Kidney tubule cell (primary cell): ENCODE data around the gene NUDT5.
A peak's percentile ranks its signal among the peaks of the same experiment; 100 is the strongest.
"Not testable (repeated sequence)": the region's sequence is repeated elsewhere in the genome, so short reads cannot be mapped to it uniquely, and the experiment has no call there.

Experiments
- DNase-seq: peaks from one replicate; pipeline ENCODE4 v3.0.0-alpha.2; 2018; ENCODE audit warnings: low spot score

Gene NUDT5

DNA sequence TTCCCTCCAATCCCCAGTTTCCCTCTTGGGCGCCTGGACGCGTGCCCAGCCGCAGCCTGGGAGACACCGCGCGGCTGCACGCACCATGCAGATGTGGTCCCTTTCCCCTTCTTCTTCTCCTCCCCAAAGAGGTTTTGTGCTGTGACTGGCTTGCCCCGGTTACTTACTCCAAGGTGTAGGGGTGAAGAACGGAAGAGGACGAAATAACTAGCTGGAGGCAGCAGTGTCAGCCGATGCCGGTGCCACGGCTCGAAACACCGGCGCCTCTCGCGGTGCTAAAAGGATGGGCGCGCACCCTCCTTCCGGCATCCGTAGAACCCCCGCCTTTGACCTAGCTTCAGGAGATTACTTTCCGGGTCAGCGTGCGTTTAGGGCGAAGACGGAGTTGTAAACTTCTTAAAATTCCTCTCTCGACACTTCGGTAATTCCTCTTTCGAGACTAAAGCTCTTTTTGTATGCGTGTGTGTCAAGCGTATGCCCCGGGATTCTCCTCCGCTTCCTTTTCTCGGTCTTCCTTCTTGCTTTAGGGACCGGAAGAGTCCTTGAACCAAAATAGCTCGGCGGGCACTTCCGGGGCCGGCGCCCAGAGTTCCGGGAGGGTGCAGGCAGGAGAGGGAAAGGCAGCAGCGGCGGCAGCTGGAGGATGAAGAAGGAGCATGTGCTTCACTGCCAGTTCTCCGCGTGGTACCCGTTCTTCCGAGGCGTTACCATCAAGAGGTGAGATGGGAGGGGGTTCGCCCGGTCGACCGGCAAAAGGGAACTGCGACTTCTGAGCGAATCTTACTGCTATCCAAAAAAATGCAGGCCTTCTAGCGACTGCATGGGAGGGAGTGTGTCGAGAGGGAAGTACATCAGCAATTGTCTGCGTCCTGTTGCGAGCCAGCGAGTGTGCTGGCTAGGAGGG lies at the start of gene NUDT5, which contains the start of gene CDC123:
TSS of gene NUDT5 (minus strand) at position 289 of the 904 bp plus-strand sequence. CDS start 9,600 bp downstream, outside the sequence.
TSS of gene CDC123 (plus strand) at position 586 of the 904 bp plus-strand sequence. CDS start at position 644, 58 bp downstream.
- peak; percentile 91 for DNase-seq

DNA sequence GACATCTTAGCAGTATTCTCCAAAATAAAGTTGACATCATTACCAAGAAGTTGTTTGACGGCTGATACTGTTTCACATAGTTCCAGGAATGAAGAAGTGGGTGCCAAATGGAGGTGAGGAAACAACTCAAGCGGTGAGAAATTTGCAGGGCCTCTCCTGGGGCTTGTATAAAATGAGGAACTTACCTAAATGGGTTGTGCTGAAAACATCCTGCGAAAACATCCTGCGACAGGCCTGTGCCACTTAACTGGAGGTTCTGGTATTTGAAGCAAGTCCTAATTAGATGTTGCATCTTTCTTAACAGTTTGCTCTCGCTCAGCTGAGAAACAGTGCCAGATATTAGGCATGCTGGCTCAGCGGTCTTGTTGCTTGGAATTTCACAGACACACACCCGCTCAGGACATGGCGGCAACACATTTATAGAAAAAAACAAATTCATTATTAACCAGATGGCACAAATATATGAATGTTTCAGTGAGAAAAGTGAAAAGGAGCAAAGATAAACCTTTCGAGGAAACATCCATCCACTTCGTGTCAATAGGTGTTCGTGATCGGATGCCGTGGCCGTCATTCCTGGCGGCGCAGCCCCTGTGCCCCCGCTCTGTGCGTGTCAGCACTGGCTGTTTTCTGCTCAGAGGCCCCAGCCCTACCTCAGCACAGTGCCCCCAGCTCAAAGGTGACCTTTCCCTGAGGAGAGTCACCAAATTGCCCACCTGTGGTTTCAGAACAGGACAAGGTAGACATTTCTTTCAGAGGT lies 48.4 kb upstream of the NUDT5 start:
- DNase-seq, result no peak

GRCh38 chr10:12241810-12242529 lies 46.3 kb upstream of the NUDT5 start:
- no peak for DNase-seq

GRCh38 chr10:12238821-12239220 lies 43.1 kb upstream of the NUDT5 start:
- DNase-seq, result no peak

- DNase-seq, result peak; percentile 31
These were observed 41.9 kb upstream of the NUDT5 start for GRCh38 chr10:12237265-12238220.

DNA sequence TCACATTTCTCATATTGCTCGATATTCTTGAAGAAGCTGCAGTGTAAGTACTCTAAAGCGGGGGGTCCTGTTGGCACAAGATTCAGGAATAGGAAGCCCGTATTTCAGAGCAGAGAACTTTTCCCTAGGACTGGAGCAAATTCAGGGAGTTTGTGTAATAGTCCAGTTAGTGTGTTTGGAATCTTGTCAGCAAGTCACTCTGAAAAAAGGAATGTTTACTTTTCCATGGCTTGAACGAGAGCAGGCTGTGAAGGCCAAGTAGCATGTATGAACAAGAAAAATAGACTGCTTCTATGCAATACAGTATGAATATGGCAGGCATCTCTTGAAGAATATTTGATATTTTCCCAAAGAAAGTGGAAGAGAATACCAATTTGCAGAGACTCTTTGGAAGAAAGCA lies 40.1 kb upstream of the NUDT5 start:
- no peak for DNase-seq

- no peak for DNase-seq
These were observed 39.5 kb upstream of the NUDT5 start for GRCh38 chr10:12235116-12235694.

DNA sequence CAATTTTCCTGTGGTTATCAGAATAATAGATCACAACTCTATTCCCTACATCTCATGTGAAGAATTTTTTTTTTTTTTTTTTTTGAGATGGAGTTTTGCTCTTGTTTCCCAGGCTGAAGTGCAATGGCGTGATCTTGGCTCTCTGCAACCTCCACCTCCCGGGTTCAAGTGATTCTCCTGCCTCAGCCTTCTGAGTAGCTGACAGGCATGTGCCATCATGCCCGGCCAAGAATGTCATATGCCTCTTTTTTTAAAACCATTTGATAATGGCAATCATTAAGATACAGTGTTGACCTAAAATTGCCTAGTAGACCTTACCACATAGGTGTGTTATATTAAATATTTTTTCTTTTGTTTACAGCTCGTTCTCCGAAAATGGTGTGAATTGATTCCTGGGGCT lies 39.0 kb upstream of the NUDT5 start:
- not testable (repeated sequence) for DNase-seq

GRCh38 chr10:12228851-12229250 lies 33.2 kb upstream of the NUDT5 start:
- DNase-seq, result no peak

DNA sequence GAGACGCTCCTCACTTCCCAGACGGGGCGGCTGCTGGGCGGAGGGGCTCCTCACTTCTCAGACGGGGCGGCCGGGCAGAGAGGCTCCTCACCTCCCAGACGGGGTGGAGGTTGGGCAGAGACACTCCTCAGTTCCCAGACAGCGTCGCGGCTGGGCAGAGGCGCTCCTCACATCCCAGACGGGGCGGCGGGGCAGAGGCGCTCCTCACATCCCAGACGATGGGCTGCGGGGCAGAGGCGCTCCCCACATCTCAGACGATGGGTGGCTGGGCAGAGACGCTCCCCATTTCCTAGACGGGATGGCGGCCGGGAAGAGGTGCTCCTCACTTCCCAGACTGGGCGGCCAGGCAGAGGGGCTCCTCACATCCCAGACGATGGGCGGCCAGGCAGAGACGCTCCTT lies 30.7 kb upstream of the NUDT5 start:
- DNase-seq, result not testable (repeated sequence)

- no peak for DNase-seq
These were observed 29.8 kb upstream of the NUDT5 start for GRCh38 chr10:12225444-12225843.

GRCh38 chr10:12221323-12222298 lies 25.9 kb upstream of the NUDT5 start:
- DNase-seq, result peak; percentile 78

DNA sequence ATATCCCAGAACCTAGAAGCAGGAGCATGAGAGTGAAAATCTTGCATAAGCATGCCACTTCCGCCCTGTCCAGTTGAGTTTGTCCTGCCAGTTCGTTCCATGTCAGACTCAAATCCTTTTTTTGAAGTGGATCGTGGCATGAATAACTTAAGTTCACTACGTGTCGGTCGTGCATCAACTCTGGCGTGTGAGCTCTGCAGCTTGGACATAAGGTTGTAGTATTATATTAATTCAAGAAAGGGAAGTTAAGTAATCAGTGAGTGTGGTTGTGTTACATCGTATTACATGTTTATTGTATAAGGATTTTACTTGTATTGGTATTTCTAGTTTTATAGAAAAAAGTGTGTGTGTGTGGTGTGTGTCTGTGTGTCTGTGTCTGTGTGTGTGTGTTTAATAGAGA lies 23.3 kb upstream of the NUDT5 start:
- no peak for DNase-seq

DNA sequence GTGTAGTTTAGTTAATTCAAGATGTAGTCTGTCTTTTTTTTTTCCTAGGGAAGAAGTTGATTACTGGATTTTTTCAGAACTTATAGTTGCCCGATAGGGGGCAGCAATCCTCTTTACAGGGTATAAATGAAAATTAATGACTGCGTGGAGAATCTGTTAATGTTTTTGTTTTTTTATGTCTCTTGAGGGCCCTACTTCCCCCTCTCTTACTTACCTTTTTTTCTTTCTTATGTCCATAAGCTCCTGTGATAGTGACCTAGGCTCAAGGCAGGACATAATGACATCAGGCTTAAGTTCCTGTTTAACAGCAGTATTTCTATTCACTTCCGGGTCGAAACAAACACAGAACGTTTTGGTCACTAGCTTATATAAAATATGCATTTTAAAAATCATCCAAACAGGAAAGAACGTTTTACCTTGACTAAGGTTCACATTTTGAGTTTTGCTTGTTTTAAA lies 19.1 kb upstream of the NUDT5 start:
- DNase-seq, result peak; percentile 49

DNA sequence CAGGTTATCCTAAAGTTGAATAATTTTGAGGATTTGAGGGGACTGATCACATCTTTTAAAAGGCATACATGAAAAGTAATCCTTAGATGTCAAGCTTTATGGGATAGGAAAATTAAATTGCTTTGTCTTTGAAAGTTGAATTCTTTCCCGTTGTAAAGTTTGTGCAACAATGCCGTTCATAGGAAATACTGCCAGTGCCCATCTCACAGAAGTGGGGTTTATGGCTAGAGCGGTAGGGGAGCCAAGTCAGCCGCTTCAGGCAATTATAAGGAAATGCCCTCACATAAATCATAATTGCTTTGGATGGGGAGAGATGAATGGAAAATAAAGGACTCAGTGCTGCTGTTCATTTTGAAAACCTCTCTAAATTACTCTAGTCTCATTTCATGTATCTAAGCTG lies 18.4 kb upstream of the NUDT5 start:
- no peak for DNase-seq

GRCh38 chr10:12213621-12214020 lies 17.9 kb upstream of the NUDT5 start:
- DNase-seq, result no peak

- no peak for DNase-seq
These were observed 16.8 kb upstream of the NUDT5 start for GRCh38 chr10:12212454-12212853.

DNA sequence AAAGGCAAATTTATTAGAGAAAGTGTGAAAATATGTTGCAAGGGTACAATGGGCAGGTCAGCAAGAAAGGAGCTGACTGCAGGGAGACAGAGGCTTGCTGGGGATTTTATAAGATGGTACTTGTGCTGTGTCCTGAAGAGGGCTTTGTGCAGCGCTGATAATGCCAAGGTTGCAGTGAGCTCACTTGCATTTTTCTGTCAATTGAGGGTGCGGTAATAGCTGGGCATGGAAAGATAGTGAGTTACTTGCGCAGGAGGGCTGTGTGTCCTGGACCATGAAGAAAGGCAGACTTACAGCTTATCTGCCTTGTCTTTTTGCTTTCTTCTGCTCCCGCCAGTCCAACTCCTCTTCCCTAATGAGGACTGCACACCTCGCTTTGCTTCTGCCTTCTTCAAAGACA lies 12.8 kb upstream of the NUDT5 start:
- no peak for DNase-seq

GRCh38 chr10:12207114-12207513 lies 11.4 kb upstream of the NUDT5 start:
- no peak for DNase-seq
